SK-N-SH (cell line): ENCODE results near the gene GBP7. TPM values are rescaled to one million over a fixed set of nuclear protein-coding genes. Genes with fewer than 3 reads are reported as not detected.

ENCODE experiments used
- CTCF ChIA-PET: fragments of 300-600, 350-600 bp; formaldehyde crosslinking; extraction: SDS; loops from one replicate; lab custom pipeline; 2021; lab: Yijun Ruan, JAX
- POLR2A ChIA-PET: fragments of 350-600 bp; sonication (Branson Sonifier 250); formaldehyde crosslinking; extraction: SDS; loops from one replicate; lab custom pipeline; 2020; ENCODE audit warnings: antibody characterized with exemption, inconsistent platforms; lab: Yijun Ruan, JAX
- DNase-seq: peaks from one replicate; pipeline ENCODE4 v3.0.0; 2012
- H2AFZ ChIP-seq: fragments of 200-600 bp; sonication (generic); 2 replicates; pipeline ENCODE4 v1.8.1; 2016; ENCODE audit warnings: antibody characterized with exemption, mild to moderate bottlenecking, low read depth
- H3F3A ChIP-seq: fragments of 200-600 bp; sonication (generic); replicated peaks from 2 replicates; pipeline ENCODE3; 2016; ENCODE audit warnings: antibody characterized with exemption, mild to moderate bottlenecking; ENCODE audit not compliant: insufficient read depth
- H3K27ac ChIP-seq, 2 experiments: fragments of 200-500 bp in 1 of 2; fragments of 200-600 bp in 1 of 2; sonication (Bioruptor generic) in 1 of 2; sonication (generic), shearing (Covaris generic) in 1 of 2; 2 replicates each; pipeline versions ENCODE4 v1.5.1 to v1.6.1; 2014 to 2016; ENCODE audit warnings: low read depth in 2 of 2, inconsistent platforms in 1 of 2, low read length in 1 of 2, mild to moderate bottlenecking in 1 of 2, mixed read lengths in 1 of 2
- H3K27me3 ChIP-seq: fragments of 200-600 bp; sonication (generic), shearing (Covaris generic); 2 replicates; pipeline ENCODE4 v1.6.1; 2016; ENCODE audit warnings: mixed run types; ENCODE audit not compliant: insufficient read depth
- H3K36me3 ChIP-seq, 2 experiments: fragments of 200-500 bp in 1 of 2; fragments of 200-600 bp in 1 of 2; sonication (Bioruptor generic) in 1 of 2; sonication (generic) in 1 of 2; replicated peaks in 1 of 2; 2 replicates each; pipeline versions ENCODE3 to v1.5.1; 2014 to 2016; ENCODE audit warnings: low read length in 1 of 2, mild to moderate bottlenecking in 1 of 2; ENCODE audit not compliant: insufficient read depth in 2 of 2, control insufficient read depth in 1 of 2
- H3K4me1 ChIP-seq, 2 experiments: fragments of 200-500 bp in 1 of 2; fragments of 200-600 bp in 1 of 2; sonication (Bioruptor generic) in 1 of 2; sonication (generic), shearing (Covaris generic) in 1 of 2; 2 replicates each; pipeline versions ENCODE4 v1.5.1 to v1.6.1; 2014 to 2016; ENCODE audit warnings: low read depth in 1 of 2, low read length in 1 of 2, mixed run types in 1 of 2; ENCODE audit not compliant: insufficient read depth in 2 of 2, control insufficient read depth in 1 of 2
- H3K4me2 ChIP-seq: fragments of 200-600 bp; sonication (generic), shearing (Covaris generic); 2 replicates; pipeline ENCODE4 v1.6.1; 2017; ENCODE audit warnings: mixed run types
- H3K4me3 ChIP-seq, 2 experiments: fragments of 200-500 bp in 1 of 2; fragments of 200-600 bp in 1 of 2; sonication (Bioruptor generic) in 1 of 2; sonication (generic), shearing (Covaris generic) in 1 of 2; 2 replicates each; pipeline versions ENCODE4 v1.5.1 to v1.8.1; 2014 to 2016; ENCODE audit warnings: low read depth in 2 of 2, inconsistent platforms in 1 of 2, low read length in 1 of 2, mild to moderate bottlenecking in 1 of 2, mixed read lengths in 1 of 2, moderate library complexity in 1 of 2
- H3K79me2 ChIP-seq: fragments of 200-600 bp; sonication (generic); 2 replicates; pipeline ENCODE4 v1.8.1; 2017; ENCODE audit warnings: mild to moderate bottlenecking; ENCODE audit not compliant: insufficient read depth
- H3K9ac ChIP-seq: fragments of 200-600 bp; sonication (generic); 2 replicates; pipeline ENCODE4 v1.6.1; 2017; ENCODE audit warnings: mixed run types
- H3K9me2 ChIP-seq: fragments of 200-600 bp; sonication (generic); 2 replicates; pipeline ENCODE4 v1.6.1; 2017; ENCODE audit warnings: mixed run types
- H3K9me3 ChIP-seq: fragments of 200-600 bp; sonication (generic); 2 replicates; pipeline ENCODE4 v1.6.1; 2017; ENCODE audit warnings: mixed run types, mild to moderate bottlenecking, moderate library complexity
- H4K20me1 ChIP-seq: fragments of 200-600 bp; sonication (generic); 2 replicates; pipeline ENCODE4 v1.6.1; 2017; ENCODE audit warnings: mild to moderate bottlenecking, mixed run types; ENCODE audit not compliant: insufficient read depth
- CHD2 ChIP-seq: fragments of 150-350 bp; IDR thresholded peaks from 2 replicates; pipeline ENCODE4 v1.6.1; 2018; ENCODE audit warnings: low read length; ENCODE audit not compliant: partially characterized antibody
- FOSL2 ChIP-seq: IDR thresholded peaks from 2 replicates; pipeline ENCODE4 v1.4.0; 2012; ENCODE audit warnings: low read depth, mild to moderate bottlenecking, moderate library complexity, borderline replicate concordance
- FOXM1 ChIP-seq: IDR thresholded peaks from 2 replicates; pipeline ENCODE4 v1.4.0; 2012; ENCODE audit warnings: low read depth, mild to moderate bottlenecking
- GABPA ChIP-seq: IDR thresholded peaks from 2 replicates; pipeline ENCODE4 v1.4.0; 2012; ENCODE audit warnings: low read depth, mild to moderate bottlenecking
- GATA2 ChIP-seq: sonication (generic); formaldehyde crosslinking; IDR thresholded peaks from 2 replicates; pipeline ENCODE4 v1.5.0; 2020; ENCODE audit warnings: mild to moderate bottlenecking, missing genetic modification reagents
- JUND ChIP-seq: IDR thresholded peaks from 2 replicates; pipeline ENCODE4 v1.4.0; 2012
- MEF2A ChIP-seq: IDR thresholded peaks from 2 replicates; pipeline ENCODE4 v1.4.0; 2012; ENCODE audit warnings: low read depth, borderline replicate concordance
- MXI1 ChIP-seq: IDR thresholded peaks from 2 replicates; pipeline ENCODE4 v1.6.1; 2012; ENCODE audit warnings: mild to moderate bottlenecking, low read depth, low read length, improper control_type of control experiment
- PBX3 ChIP-seq: IDR thresholded peaks from 2 replicates; pipeline ENCODE4; 2012
- POLR2AphosphoS5 ChIP-seq: IDR thresholded peaks from 2 replicates; pipeline ENCODE4 v1.6.1; 2012; ENCODE audit warnings: low read depth, low read length
- RAD21 ChIP-seq: IDR thresholded peaks from 2 replicates; pipeline ENCODE4 v1.6.1; 2012; ENCODE audit warnings: mild to moderate bottlenecking, low read length
- RCOR1 ChIP-seq: fragments of 150-350 bp; IDR thresholded peaks from 2 replicates; pipeline ENCODE4 v1.6.1; 2017; ENCODE audit warnings: antibody characterized with exemption, low read length
- REST ChIP-seq: IDR thresholded peaks from 2 replicates; pipeline ENCODE4 v1.6.1; 2012; ENCODE audit warnings: mild to moderate bottlenecking, low read depth, low read length, moderate library complexity
- RFX5 ChIP-seq: IDR thresholded peaks from 2 replicates; pipeline ENCODE4 v1.6.1; 2012; ENCODE audit warnings: mild to moderate bottlenecking, improper control_type of control experiment, low read length
- RXRA ChIP-seq: IDR thresholded peaks from 2 replicates; pipeline ENCODE4 v1.4.0; 2012; ENCODE audit warnings: low read depth, mild to moderate bottlenecking, borderline replicate concordance
- SIN3A ChIP-seq: IDR thresholded peaks from 2 replicates; pipeline ENCODE4 v1.6.1; 2012; ENCODE audit warnings: low read depth, mild to moderate bottlenecking, low read length, moderate library complexity, borderline replicate concordance
- TCF12 ChIP-seq: IDR thresholded peaks from 2 replicates; pipeline ENCODE4 v1.4.0; 2012
- USF2 ChIP-seq: fragments of 150-350 bp; IDR thresholded peaks from 2 replicates; pipeline ENCODE4 v1.6.1; 2017; ENCODE audit warnings: antibody characterized with exemption, low read length, low read depth, borderline replicate concordance
- YY1 ChIP-seq: IDR thresholded peaks from 2 replicates; pipeline ENCODE4 v1.4.0; 2012; ENCODE audit warnings: low read depth, mild to moderate bottlenecking
- ZBTB33 ChIP-seq: IDR thresholded peaks from 2 replicates; pipeline ENCODE4 v1.4.0; 2012; ENCODE audit warnings: low read depth, borderline replicate concordance
- WGBS: methylation state at CpG from one replicate; pipeline ENCODE4 v1.1.6; 2017; ENCODE audit warnings: low lambda C conversion rate; 5-methylcytosine and 5-hydroxymethylcytosine counted together
- polyA plus RNA-seq, 3 experiments: library from polyadenylated mRNA; depleted of rRNA; stranded (reverse); fragments of >200 nt; gene quantifications; 2 replicates each; pipeline ENCODE4 v1.2.3, GENCODE V29; 2012

The GBP7 gene
- polyA plus RNA-seq, 1 of the 3 experiments (the other 2 are of a cell fraction), result not detected

- TF ChIP-seq MEF2A, result no peak
- no peak for TF ChIP-seq YY1
These were observed 50.4 kb downstream of the GBP7 start (continued) for GRCh38 chr1:89125240-89125912.

GRCh38 chr1:89121641-89122040 lies 54.2 kb downstream of the GBP7 start:
- peaks cover 5% of the 10 kb centered on the region for H3F3A ChIP-seq
- H3K4me1 ChIP-seq, result peaks cover 7 to 21% of the 10 kb centered on the region in 2 experiments; a peak in 3 of 4 replicates
- no peak overlapping the region for H3K9ac ChIP-seq
- no peak overlapping the region for H2AFZ ChIP-seq
- no peak for TF ChIP-seq MXI1
- no peak for TF ChIP-seq REST
- no peak for TF ChIP-seq SIN3A
- TF ChIP-seq JUND, result no peak
- TF ChIP-seq PBX3, result no peak
- TF ChIP-seq RAD21, result no peak
- TF ChIP-seq GATA2 (CRISPR knock-in tag), result no peak
- no peak for TF ChIP-seq TCF12
- TF ChIP-seq GABPA, result no peak
- TF ChIP-seq RXRA, result no peak
- TF ChIP-seq POLR2AphosphoS5, result no peak
- no peak for TF ChIP-seq FOXM1
- no peak for TF ChIP-seq FOSL2
- TF ChIP-seq ZBTB33, result no peak
- TF ChIP-seq MEF2A, result no peak
- no peak for TF ChIP-seq RCOR1
- no peak for TF ChIP-seq CHD2
- no peak for TF ChIP-seq RFX5
- TF ChIP-seq USF2, result no peak
- no peak overlapping the region for H3K4me3 ChIP-seq
- no peaks in the 10 kb centered on the region for H3K9me2 ChIP-seq
- H3K9me3 ChIP-seq, result no peaks in the 10 kb centered on the region
- H3K36me3 ChIP-seq, result peaks cover 2 to 10% of the 10 kb centered on the region in 2 experiments
- no peaks in the 10 kb centered on the region for H3K27me3 ChIP-seq
- DNase-seq, result no peak
- H4K20me1 ChIP-seq, result no peaks in the 10 kb centered on the region
- CTCF ChIA-PET, result no interaction called here
- POLR2A ChIA-PET, result no interaction called here
- H3K4me2 ChIP-seq, result no peak overlapping the region
- no peaks in the 10 kb centered on the region for H3K79me2 ChIP-seq
- WGBS, result 89% methylated on average over 8 of the region's 8 CpGs
- no peak overlapping the region for H3K27ac ChIP-seq
